Pancreas (tissue), 10 donors: Measurements from ENCODE around the gene SPDYE1. TPM values are rescaled to one million over a fixed set of nuclear protein-coding genes. Genes with fewer than 3 reads are reported as not detected.
A peak's percentile ranks its signal among the peaks of the same experiment; 100 is the strongest.

Experiments used
- ATAC-seq, 4 donors: fragments of 200-7000 bp; cut with Tn5 transposase; one replicate each; pipeline versions ENCODE4 v1.8.0 to v1.9.1; 2020; ENCODE audit warnings: mild to moderate bottlenecking in 4 of 4, moderate library complexity in 4 of 4
- DNase-seq, 6 donors: peaks; one replicate each; pipeline ENCODE4 v3.0.0-alpha.2; 2020
- FAIRE-seq: peaks from 2 replicates; lab custom pipeline; 2012; peaks lifted over from hg19 to GRCh38; lab: Jason Lieb, UNC
- H3K27ac ChIP-seq, 4 donors: fragments of 200-600 bp; sonication (generic); 1 replicate in 3 of 4; 2 replicates in 1 of 4; pipeline versions ENCODE4 v1.5.0 to v1.8.0; 2020
- H3K27me3 ChIP-seq, 4 donors: fragments of 200-600 bp; one replicate each; pipeline ENCODE4 v1.8.0; 2021
- H3K36me3 ChIP-seq, 3 donors: fragments of 200-600 bp; sonication (generic) in 1 of 3; one replicate each; pipeline versions ENCODE4 v1.5.0 to v1.8.0; 2020 to 2021
- H3K4me1 ChIP-seq, 3 donors: fragments of 200-600 bp; one replicate each; pipeline ENCODE4 v1.8.0; 2021
- H3K4me3 ChIP-seq, 4 donors: fragments of 200-600 bp; sonication (generic) in 2 of 4; one replicate each; pipeline versions ENCODE4 v1.5.0 to v1.8.0; 2020 to 2021
- H3K9me3 ChIP-seq, 4 donors: fragments of 200-600 bp; one replicate each; pipeline ENCODE4 v1.8.0; 2021
- CTCF ChIP-seq, 4 donors: fragments of 200-600 bp; sonication (generic) in 3 of 4; IDR thresholded peaks; one replicate each; pipeline versions ENCODE4 v1.5.0 to v1.8.0; 2021; ENCODE audit warnings: antibody characterized with exemption in 4 of 4
- WGBS, 2 donors: extraction: QIAGEN DNeasy Blood & Tissue Kit; methylation state at CpG; one replicate each; pipeline ENCODE4 v1.1.7; 2013; 5-methylcytosine and 5-hydroxymethylcytosine counted together
- intact Hi-C, 3 donors: fragments of 100-400 bp; cut with DNase I; formaldehyde crosslinking; loops; one replicate each; pipeline versions ENCODE4 v1.11.1 to v1.14.2; 2022
- polyA plus RNA-seq, 2 donors: library from polyadenylated mRNA; stranded (reverse); fragments of 200-250 nt; gene quantifications; one replicate each; pipeline ENCODE4 v1.2.3, GENCODE V29; 2013
- total RNA-seq, 6 donors: library from RNA; stranded (reverse); fragmentation: NEBNext Ultra II Directional in 4 of 6; extraction: Animal tissue kit (Norgen Biotek cat#: 25700) in 4 of 6; gene quantifications; one replicate each; pipeline versions ENCODE4 v1.2.1 to v1.2.4, GENCODE V29; 2021 to 2023
- donor health status: healthy with polysubstance abuse.
- donor health status: DM: no; HTN: no; CAD: no; lungs with moderate emphysema.
- donor health status: DM: no; HTN: no; CAD: no.
- donor health status: control.
- donor health status: control.
- donor health status: Bipolar disorder and iron deficiency.
- donor health status: DM: yes; HTN: yes; CAD: no.
- donor health status: DM: no; HTN: no; CAD: no.
- donor health status: DM: no; HTN: no; CAD: no.
- donor health status: DM: yes; HTN: yes; CAD: no.

The SPDYE1 gene
- total and polyA plus RNA-seq, 8 donors, result 0.09 TPM; not detected in 7

DNA sequence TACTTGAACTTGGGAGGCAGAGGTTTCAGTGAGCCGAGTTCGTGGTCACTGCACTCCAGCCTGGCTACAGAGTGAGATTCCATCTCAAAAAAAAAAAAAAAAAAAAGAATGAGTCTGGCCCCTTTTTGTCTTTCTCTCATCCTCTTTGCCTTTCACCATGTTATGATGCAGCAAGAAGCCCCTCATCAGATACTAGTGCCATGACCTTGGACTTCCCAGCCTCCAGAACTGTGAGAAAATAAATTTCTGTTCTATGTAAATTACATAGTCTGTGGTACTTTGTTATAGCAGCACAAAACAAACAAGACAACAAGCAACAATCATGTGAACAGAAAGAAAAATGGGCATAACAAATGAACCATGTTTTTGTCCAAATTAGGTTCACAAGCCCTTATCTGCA is 44.5 kb downstream of the SPDYE1 start:
- DNase-seq, result no peak
- ATAC-seq, result no peak
- no peaks in the 10 kb centered on the region for H3K27me3 ChIP-seq
- peaks cover 0 to 14% (median 7%) of the 10 kb centered on the region in 3 donors for H3K4me1 ChIP-seq
- intact Hi-C loops, result no loop called here
- H3K36me3 ChIP-seq, result no peaks in the 10 kb centered on the region
- 100% methylated on average over 2 of the region's 2 CpGs for WGBS, 2 donors
- H3K4me3 ChIP-seq, result no peak overlapping the region
- TF ChIP-seq CTCF (IDR thresholded peaks at IDR 0.05), result no peak
- H3K9me3 ChIP-seq, result no peaks in the 10 kb centered on the region
- FAIRE-seq, result no peak
- no peak overlapping the region for H3K27ac ChIP-seq

DNA sequence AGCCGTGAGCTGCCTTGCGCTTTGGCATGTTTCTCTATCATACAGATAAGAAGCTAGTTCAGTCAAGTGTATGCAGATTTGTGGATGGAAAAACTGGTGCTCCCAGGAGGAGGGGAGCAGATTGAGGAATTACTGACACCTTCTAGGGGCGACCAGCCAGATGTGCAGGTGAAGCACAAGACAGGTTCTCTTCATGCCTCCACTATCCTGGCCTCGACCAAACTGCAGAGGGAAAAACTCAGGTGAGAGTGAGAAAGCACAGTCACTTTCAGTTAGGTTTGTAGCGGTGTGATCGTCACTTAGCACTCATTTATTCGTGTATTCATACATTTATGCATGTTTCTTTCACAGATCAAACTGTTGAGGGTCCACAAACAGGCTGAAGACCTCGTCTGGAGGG is 46.2 kb downstream of the SPDYE1 start:
- no peaks in the 10 kb centered on the region for H3K36me3 ChIP-seq
- intact Hi-C loops, result no loop called here
- H3K27ac ChIP-seq, result peak overlapping the region; percentile 79 to 87 (median 80)
- no peaks in the 10 kb centered on the region for H3K9me3 ChIP-seq
- ATAC-seq (no peak), DNase-seq (peak in 1 of 6 donors; percentile 21), FAIRE-seq (no peak)
- no peak for TF ChIP-seq CTCF (IDR thresholded peaks at IDR 0.05)
- H3K4me1 ChIP-seq, result peaks cover 0 to 14% (median 7%) of the 10 kb centered on the region in 3 donors
- no peaks in the 10 kb centered on the region for H3K27me3 ChIP-seq
- H3K4me3 ChIP-seq, result peak overlapping the region; percentile 81 to 98 (median 82)
- 6 to 8% methylated on average over 8 of the region's 8 CpGs for WGBS, 2 donors

- Histone ChIP-seq H3K4me1 (peaks cover 0 to 14% (median 7%) of the 10 kb centered on the region in 3 donors), H3K36me3 (no peaks in the 10 kb centered on the region), H3K4me3 (peak within 1 kb of the TSS; percentile 81 to 98 (median 82)), H3K27ac (peak within 1 kb of the TSS; percentile 79 to 87 (median 80)), H3K9me3 (no peaks in the 10 kb centered on the region), H3K27me3 (no peaks in the 10 kb centered on the region)
- peak; percentile 89 to 94 (median 92) for ATAC-seq
- TF ChIP-seq CTCF (IDR thresholded peaks at IDR 0.05), result no peak
- FAIRE-seq, result no peak
- intact Hi-C loops, result no loop called here
- peak; percentile 94 to 98 (median 94) for DNase-seq
- WGBS, 2 donors, result 0 to 1% methylated on average over 47 to 74 of the region's 74 CpGs
Observed at GRCh38 chr7:44044315-44045225, 46.9 kb downstream of the SPDYE1 start, which contains the start of gene DBNL. DBNL (plus strand) TSS chr7:44044702; CDS start chr7:44044738, 36 bp downstream.

- no peak for TF ChIP-seq CTCF (IDR thresholded peaks at IDR 0.05)
- DNase-seq (no peak), FAIRE-seq (no peak), ATAC-seq (no peak)
- WGBS, 2 donors, result 21 to 23% methylated on average over 15 of the region's 15 CpGs
- peaks cover 0 to 6% (median 0%) of the 10 kb centered on the region in 3 donors for H3K36me3 ChIP-seq
- H3K4me1 ChIP-seq, result peaks cover 0 to 14% (median 7%) of the 10 kb centered on the region in 3 donors
- no peaks in the 10 kb centered on the region for H3K27me3 ChIP-seq
- H3K4me3 ChIP-seq, result peak overlapping the region; percentile 81 to 98 (median 82)
- peak overlapping the region in 3 of 4 donors; percentile 79 to 87 (median 81) for H3K27ac ChIP-seq
- intact Hi-C loops, result no loop called here
- H3K9me3 ChIP-seq, result no peaks in the 10 kb centered on the region
Observed at GRCh38 chr7:44045226-44046014, 47.7 kb downstream of the SPDYE1 start.
